Keratinocyte (primary cell): ENCODE data around the gene HAAO. TPM values are rescaled to one million over a fixed set of nuclear protein-coding genes. Genes with fewer than 3 reads are reported as not detected.

ENCODE experiments used
- DNase-seq: peaks from one replicate; pipeline ENCODE4 v3.0.0-alpha.2; 2011; ENCODE audit warnings: low read depth, missing footprints, low spot score
- FAIRE-seq: peaks from 2 replicates; lab custom pipeline; 2011; peaks lifted over from hg19 to GRCh38; lab: Jason Lieb, UNC
- H2AFZ ChIP-seq: 2 replicates; pipeline ENCODE4 v1.6.0; 2012; ENCODE audit warnings: low read length, control low read depth, inconsistent platforms; ENCODE audit not compliant: control insufficient read depth
- H3K27ac ChIP-seq: 2 replicates; pipeline ENCODE4 v1.5.1; 2011; ENCODE audit warnings: low read length; ENCODE audit not compliant: control insufficient read depth, insufficient read depth
- H3K27me3 ChIP-seq: 3 replicates; pipeline ENCODE4 v1.6.0; 2011; ENCODE audit warnings: low read length; ENCODE audit not compliant: control insufficient read depth, insufficient read depth; ENCODE audit errors: extremely low read depth
- H3K36me3 ChIP-seq, 2 experiments: 2 replicates in 1 of 2; 3 replicates in 1 of 2; pipeline ENCODE4 v1.5.1; 2011; ENCODE audit warnings: low read length in 2 of 2, mild to moderate bottlenecking in 1 of 2; ENCODE audit not compliant: control insufficient read depth in 2 of 2, insufficient read depth in 2 of 2; ENCODE audit errors: extremely low read depth in 1 of 2
- H3K4me1 ChIP-seq: 3 replicates; pipeline ENCODE4 v1.5.1; 2011; ENCODE audit warnings: low read length; ENCODE audit not compliant: control insufficient read depth, insufficient read depth; ENCODE audit errors: extremely low read depth
- H3K4me2 ChIP-seq: 3 replicates; pipeline ENCODE4 v1.6.0; 2011; ENCODE audit warnings: low read depth, low read length; ENCODE audit not compliant: control insufficient read depth, insufficient read depth; ENCODE audit errors: extremely low read depth
- H3K4me3 ChIP-seq, 3 experiments: fragments of 200-600 bp in 1 of 3; sonication (generic) in 1 of 3; 2 replicates in 2 of 3; 3 replicates in 1 of 3; pipeline ENCODE4 v1.5.1; 2011 to 2016; ENCODE audit warnings: low read length in 3 of 3, mild to moderate bottlenecking in 3 of 3, control low read depth in 2 of 3, inconsistent platforms in 1 of 3, low read depth in 1 of 3, mixed read lengths in 1 of 3, mixed run types in 1 of 3, moderate library complexity in 1 of 3; ENCODE audit not compliant: control insufficient read depth in 2 of 3, insufficient read depth in 2 of 3; ENCODE audit errors: extremely low read depth in 1 of 3
- H3K79me2 ChIP-seq: 2 replicates; pipeline ENCODE4 v1.6.0; 2012; ENCODE audit warnings: low read length; ENCODE audit not compliant: control insufficient read depth, insufficient read depth
- H3K9ac ChIP-seq: 3 replicates; pipeline ENCODE4 v1.6.0; 2011; ENCODE audit warnings: low read length; ENCODE audit not compliant: control insufficient read depth, insufficient read depth; ENCODE audit errors: extremely low read depth
- H3K9me1 ChIP-seq: 3 replicates; pipeline ENCODE4 v1.6.0; 2011; ENCODE audit warnings: low read length; ENCODE audit not compliant: control insufficient read depth, insufficient read depth; ENCODE audit errors: extremely low read depth
- H3K9me3 ChIP-seq: 2 replicates; pipeline ENCODE4 v1.5.1; 2012; ENCODE audit warnings: low read depth, low read length; ENCODE audit not compliant: control insufficient read depth
- H4K20me1 ChIP-seq: 3 replicates; pipeline ENCODE4 v1.6.0; 2011; ENCODE audit warnings: low read length; ENCODE audit not compliant: control insufficient read depth, insufficient read depth; ENCODE audit errors: extremely low read depth
- CTCF ChIP-seq, 3 experiments: IDR thresholded peaks in 1 of 3; conservative IDR thresholded peaks in 1 of 3; optimal IDR thresholded peaks in 1 of 3; 2 replicates in 2 of 3; 3 replicates in 1 of 3; pipeline versions ENCODE3 to v1.5.1; 2011; ENCODE audit warnings: low read length in 3 of 3, mild to moderate bottlenecking in 3 of 3, moderate library complexity in 2 of 3, control low read depth in 1 of 3, inconsistent platforms in 1 of 3; ENCODE audit not compliant: insufficient read depth in 2 of 3; ENCODE audit errors: extremely low read depth in 1 of 3
- EZH2 ChIP-seq: IDR thresholded peaks from one replicate; pipeline ENCODE4 v1.6.1; 2012; ENCODE audit warnings: inconsistent platforms, mild to moderate bottlenecking, low read length, moderate library complexity
- dilution Hi-C: fragments of 300-500 bp; cut with MboI; formaldehyde crosslinking; loops from one replicate; pipeline ENCODE4 v1.7.0; 2020; ENCODE audit warnings: low sequenced_read_pairs; ENCODE audit not compliant: extremely low pct_ligation_motif_present
- polyA plus RNA-seq, 5 experiments: library from polyadenylated mRNA; depleted of rRNA in 3 of 5; stranded (reverse) in 3 of 5; stranded (forward) in 1 of 5; unstranded in 1 of 5; fragments of >200 nt; gene quantifications; 1 replicate in 1 of 5; 2 replicates in 3 of 5; 3 replicates in 1 of 5; pipeline versions ENCODE4 v1.2.1 to v1.2.3, GENCODE V29; 2011 to 2012; ENCODE audit warnings: missing spikeins in 2 of 5, low read depth in 1 of 5, low replicate concordance in 1 of 5

The HAAO gene
- polyA plus RNA-seq, 1 donor (not counting 4 experiments of a cell fraction or from before 2014, with no cell fraction given) = 0.08 TPM

GRCh38 chr2:42806786-42807185 is 14.4 kb upstream of the HAAO start:
- H3K79me2 ChIP-seq = no peaks in the 10 kb centered on the region
- no peak overlapping the region for H3K4me3 ChIP-seq
- DNase-seq (no peak), FAIRE-seq (no peak)
- no peak overlapping the region for H3K9ac ChIP-seq
- H3K4me1 ChIP-seq = peaks cover 15% of the 10 kb centered on the region
- no peak for TF ChIP-seq CTCF (optimal IDR thresholded peaks at IDR 0.05 in 1 of 3, IDR thresholded peaks at IDR 0.05 in 1 of 3, conservative IDR thresholded peaks at IDR 0.05 in 1 of 3; ENCODE audit: extremely low read depth in 1 of 3, insufficient read depth in 2 of 3, low read length in 3 of 3)
- no peaks in the 10 kb centered on the region for H3K36me3 ChIP-seq
- H2AFZ ChIP-seq = no peak overlapping the region
- no peaks in the 10 kb centered on the region for H3K9me1 ChIP-seq
- no peaks in the 10 kb centered on the region for H4K20me1 ChIP-seq
- H3K4me2 ChIP-seq = no peak overlapping the region
- H3K9me3 ChIP-seq = no peaks in the 10 kb centered on the region
- H3K27me3 ChIP-seq = no peaks in the 10 kb centered on the region
- H3K27ac ChIP-seq = no peak overlapping the region
- dilution Hi-C loops = no loop called here

GRCh38 chr2:42804891-42805290 is 12.5 kb upstream of the HAAO start:
- Histone ChIP-seq H3K4me2 (no peak overlapping the region), H3K9ac (no peak overlapping the region), H3K4me1 (peaks cover 7% of the 10 kb centered on the region), H3K27me3 (no peaks in the 10 kb centered on the region), H3K79me2 (no peaks in the 10 kb centered on the region), H3K36me3 (no peaks in the 10 kb centered on the region), H3K9me1 (no peaks in the 10 kb centered on the region), H3K4me3 (no peak overlapping the region), H3K27ac (no peak overlapping the region), H4K20me1 (no peaks in the 10 kb centered on the region), H3K9me3 (no peaks in the 10 kb centered on the region), H2AFZ (no peak overlapping the region)
- TF ChIP-seq EZH2 (no peak), CTCF (optimal IDR thresholded peaks at IDR 0.05 in 1 of 3, IDR thresholded peaks at IDR 0.05 in 1 of 3, conservative IDR thresholded peaks at IDR 0.05 in 1 of 3; ENCODE audit: extremely low read depth in 1 of 3, insufficient read depth in 2 of 3, low read length in 3 of 3) (no peak)
- dilution Hi-C loops = no loop called here
- DNase-seq (no peak), FAIRE-seq (no peak)
